H1 (cell line): ENCODE data around the gene ZNF414. TPM values are rescaled to one million over a fixed set of nuclear protein-coding genes. Genes with fewer than 3 reads are reported as not detected.

Experiments
- CTCF ChIA-PET: fragments of 300-600 bp; sonication (Branson Sonifier 250); formaldehyde crosslinking; loops from one replicate; lab custom pipeline; 2021; ENCODE audit not compliant: partially characterized antibody; lab: Charles Lee
- POLR2A ChIA-PET: fragments of 300-600 bp; sonication (Branson Sonifier 250); formaldehyde crosslinking; loops from one replicate; lab custom pipeline; 2021; ENCODE audit warnings: inconsistent platforms; ENCODE audit not compliant: partially characterized antibody; lab: Charles Lee
- DNase-seq, 2 experiments: peaks; one replicate each; pipeline versions ENCODE4 v3.0.0 to v3.0.0-alpha.2; 2010 to 2022; ENCODE audit warnings: low spot score in 2 of 2, low read depth in 1 of 2, mixed read lengths in 1 of 2
- FAIRE-seq: peaks from 2 replicates; lab custom pipeline; 2011; peaks lifted over from hg19 to GRCh38; lab: Jason Lieb, UNC
- H2AFZ ChIP-seq: 2 replicates; pipeline ENCODE4 v1.8.1; 2012; ENCODE audit warnings: low read length, inconsistent platforms
- H2AK5ac ChIP-seq: 2 replicates; pipeline ENCODE4 v1.6.1; 2013; ENCODE audit warnings: low read depth, low read length
- H2BK120ac ChIP-seq: replicated peaks from 2 replicates; pipeline ENCODE3; 2013; ENCODE audit warnings: low read depth, low read length, inconsistent platforms
- H2BK12ac ChIP-seq: 2 replicates; pipeline ENCODE4 v1.6.1; 2013; ENCODE audit warnings: low read depth, low read length
- H2BK15ac ChIP-seq: 2 replicates; pipeline ENCODE4 v1.6.1; 2013; ENCODE audit warnings: low read length
- H2BK20ac ChIP-seq: 2 replicates; pipeline ENCODE4 v1.6.1; 2013; ENCODE audit warnings: low read length
- H2BK5ac ChIP-seq: 2 replicates; pipeline ENCODE4 v1.6.1; 2013; ENCODE audit warnings: low read depth, low read length
- H3K14ac ChIP-seq: 2 replicates; pipeline ENCODE4 v1.6.1; 2013; ENCODE audit warnings: inconsistent platforms; ENCODE audit not compliant: insufficient read length
- H3K18ac ChIP-seq: 2 replicates; pipeline ENCODE4 v1.6.1; 2013; ENCODE audit warnings: low read length; ENCODE audit errors: extremely low read depth
- H3K23ac ChIP-seq: 2 replicates; pipeline ENCODE4 v1.6.1; 2013; ENCODE audit warnings: inconsistent platforms; ENCODE audit not compliant: insufficient read length
- H3K23me2 ChIP-seq: 2 replicates; pipeline ENCODE4 v1.6.1; 2013; ENCODE audit warnings: low read depth, low read length
- H3K27ac ChIP-seq: 2 replicates; pipeline ENCODE4 v1.6.1; 2011; ENCODE audit warnings: low read depth, low read length, inconsistent platforms
- H3K27me3 ChIP-seq, 4 experiments: replicated peaks in 1 of 4; 1 replicate in 1 of 4; 2 replicates in 3 of 4; pipeline versions ENCODE4 v1.6.1 to v1.8.1; 2011 to 2013; ENCODE audit warnings: low read length in 3 of 4, mild to moderate bottlenecking in 3 of 4, inconsistent platforms in 2 of 4, mixed read lengths in 2 of 4, moderate library complexity in 1 of 4; ENCODE audit not compliant: control insufficient read depth in 3 of 4, insufficient read depth in 3 of 4; ENCODE audit errors: extremely low read depth in 1 of 4
- H3K36me3 ChIP-seq, 4 experiments: 2 replicates each; pipeline versions ENCODE4 v1.6.1 to v1.8.1; 2011 to 2013; ENCODE audit warnings: mild to moderate bottlenecking in 4 of 4, low read length in 3 of 4, moderate library complexity in 2 of 4, control low read depth in 1 of 4, inconsistent platforms in 1 of 4; ENCODE audit not compliant: insufficient read depth in 4 of 4, control insufficient read depth in 2 of 4
- H3K4ac ChIP-seq: replicated peaks from 2 replicates; pipeline ENCODE3; 2013; ENCODE audit warnings: low read length, low read depth, mixed read lengths, inconsistent platforms; ENCODE audit not compliant: insufficient read length
- H3K4me1 ChIP-seq, 4 experiments: replicated peaks in 1 of 4; 1 replicate in 1 of 4; 2 replicates in 3 of 4; pipeline versions ENCODE4 v1.6.1 to v1.8.1; 2011 to 2013; ENCODE audit warnings: low read length in 3 of 4, inconsistent platforms in 2 of 4, mixed read lengths in 1 of 4; ENCODE audit not compliant: insufficient read depth in 4 of 4, control insufficient read depth in 3 of 4
- H3K4me2 ChIP-seq, 2 experiments: 2 replicates each; pipeline versions ENCODE4 v1.6.1 to v1.8.1; 2011 to 2013; ENCODE audit warnings: low read depth in 2 of 2, low read length in 2 of 2, control low read depth in 1 of 2, inconsistent platforms in 1 of 2, mild to moderate bottlenecking in 1 of 2; ENCODE audit not compliant: insufficient read depth in 1 of 2
- H3K4me3 ChIP-seq, 4 experiments: fragments of 200-600, 300-600 bp in 1 of 4; sonication (generic), shearing (Covaris generic), sonication (Bioruptor Twin) in 1 of 4; 2 replicates each; pipeline versions ENCODE4 v1.5.1 to v1.8.1; 2011 to 2016; ENCODE audit warnings: low read length in 4 of 4, low read depth in 3 of 4, control low read depth in 2 of 4, inconsistent platforms in 2 of 4, mild to moderate bottlenecking in 2 of 4, mixed read lengths in 1 of 4, moderate library complexity in 1 of 4; ENCODE audit not compliant: insufficient read depth in 2 of 4; ENCODE audit errors: extremely low read depth in 1 of 4
- H3K56ac ChIP-seq: replicated peaks from 2 replicates; pipeline ENCODE3; 2013; ENCODE audit warnings: low read depth, mild to moderate bottlenecking, mixed read lengths, low read length, inconsistent platforms; ENCODE audit not compliant: insufficient read length
- H3K79me1 ChIP-seq: 2 replicates; pipeline ENCODE4 v1.6.1; 2013; ENCODE audit warnings: low read depth, low read length, control low read depth
- H3K79me2 ChIP-seq, 2 experiments: 2 replicates each; pipeline versions ENCODE4 v1.6.1 to v1.8.1; 2012 to 2013; ENCODE audit warnings: low read length in 2 of 2, mild to moderate bottlenecking in 2 of 2, inconsistent platforms in 1 of 2; ENCODE audit not compliant: insufficient read depth in 2 of 2, control insufficient read depth in 1 of 2
- H3K9ac ChIP-seq, 4 experiments: replicated peaks in 1 of 4; 1 replicate in 1 of 4; 2 replicates in 3 of 4; pipeline versions ENCODE4 v1.6.1 to v1.8.1; 2011 to 2013; ENCODE audit warnings: low read depth in 3 of 4, low read length in 3 of 4, control low read depth in 2 of 4, mild to moderate bottlenecking in 2 of 4, moderate library complexity in 2 of 4, inconsistent platforms in 1 of 4; ENCODE audit errors: extremely low read depth in 1 of 4
- H3K9me3 ChIP-seq, 2 experiments: 2 replicates each; pipeline versions ENCODE4 v1.6.1 to v1.8.1; 2012 to 2013; ENCODE audit warnings: mild to moderate bottlenecking in 2 of 2, moderate library complexity in 2 of 2, control low read depth in 1 of 2, inconsistent platforms in 1 of 2, low read depth in 1 of 2, low read length in 1 of 2, mixed read lengths in 1 of 2; ENCODE audit not compliant: insufficient read depth in 2 of 2
- H4K20me1 ChIP-seq, 2 experiments: replicated peaks in 1 of 2; 2 replicates each; pipeline versions ENCODE3 to v1.8.1; 2011 to 2013; ENCODE audit warnings: inconsistent platforms in 2 of 2, low read length in 2 of 2, mild to moderate bottlenecking in 1 of 2; ENCODE audit not compliant: insufficient read depth in 2 of 2, control insufficient read depth in 1 of 2
- H4K5ac ChIP-seq: 2 replicates; pipeline ENCODE4 v1.6.1; 2013; ENCODE audit warnings: low read length, low read depth, mixed read lengths, inconsistent platforms; ENCODE audit not compliant: insufficient read length
- H4K8ac ChIP-seq: 2 replicates; pipeline ENCODE4 v1.8.0; 2013; ENCODE audit warnings: mild to moderate bottlenecking, moderate library complexity, low read length, inconsistent platforms; ENCODE audit not compliant: insufficient read depth; ENCODE audit errors: extremely low read depth
- H4K91ac ChIP-seq: replicated peaks from 2 replicates; pipeline ENCODE3; 2013; ENCODE audit warnings: low read length, mixed read lengths, inconsistent platforms; ENCODE audit not compliant: insufficient read length
- ASH2L ChIP-seq: fragments of 200-600, 300-600 bp; sonication (generic); IDR thresholded peaks from one replicate; pipeline ENCODE4 v1.7.1; 2017; ENCODE audit warnings: low read length
- ATF3 ChIP-seq: IDR thresholded peaks from 2 replicates; pipeline ENCODE4 v1.6.1; 2011; ENCODE audit warnings: low read depth, mild to moderate bottlenecking, low read length; ENCODE audit not compliant: insufficient read depth
- E2F6 ChIP-seq: IDR thresholded peaks from 2 replicates; pipeline ENCODE4 v1.6.1; 2012; ENCODE audit warnings: inconsistent platforms
- EP300 ChIP-seq, 2 experiments: IDR thresholded peaks; 1 replicate in 1 of 2; 2 replicates in 1 of 2; pipeline ENCODE4 v1.6.1; 2011 to 2012; ENCODE audit warnings: low read depth in 2 of 2, low read length in 2 of 2, mild to moderate bottlenecking in 2 of 2, borderline replicate concordance in 1 of 2, inconsistent platforms in 1 of 2, moderate library complexity in 1 of 2
- GABPA ChIP-seq: IDR thresholded peaks from 2 replicates; pipeline ENCODE4 v1.6.1; 2011; ENCODE audit warnings: mild to moderate bottlenecking, low read length, moderate library complexity, borderline replicate concordance; ENCODE audit not compliant: insufficient read depth
- MAX ChIP-seq: IDR thresholded peaks from 2 replicates; pipeline ENCODE4 v1.6.1; 2012; ENCODE audit warnings: inconsistent platforms
- NANOG ChIP-seq: IDR thresholded peaks from 2 replicates; pipeline ENCODE4 v1.6.1; 2011; ENCODE audit warnings: low read length, low read depth, mild to moderate bottlenecking, inconsistent platforms; ENCODE audit not compliant: insufficient read depth, poor library complexity, severe bottlenecking
- PHF8 ChIP-seq: fragments of 200-600 bp; sonication (generic); conservative IDR thresholded peaks from 2 replicates; pipeline ENCODE4 v1.7.1; 2012; ENCODE audit warnings: low read depth, mild to moderate bottlenecking, inconsistent platforms, low read length, moderate library complexity
- RNF2 ChIP-seq: fragments of 200-900, 300-1000 bp; sonication (generic); IDR thresholded peaks from 2 replicates; pipeline ENCODE4 v1.7.1; 2016; ENCODE audit warnings: borderline replicate concordance, low read depth, mild to moderate bottlenecking, antibody characterized with exemption, low read length; ENCODE audit not compliant: poor library complexity, severe bottlenecking; ENCODE audit errors: missing control alignments
- SP1 ChIP-seq: IDR thresholded peaks from 2 replicates; pipeline ENCODE4 v1.6.1; 2011; ENCODE audit warnings: low read depth, low read length
- SP4 ChIP-seq: IDR thresholded peaks from 2 replicates; pipeline ENCODE4 v1.6.1; 2012; ENCODE audit warnings: low read length, inconsistent platforms
- WGBS, 2 experiments: shearing (Covaris generic) in 1 of 2; methylation state at CpG; one replicate each; pipeline versions ENCODE4 v1.1.6 to v1.1.7; 2013 to 2015; ENCODE audit warnings: low lambda C conversion rate in 2 of 2, mixed read lengths in 2 of 2, inconsistent platforms in 1 of 2, low coverage in 1 of 2, missing lambda C conversion rate in 1 of 2; ENCODE audit not compliant: insufficient replicate concordance in 2 of 2, insufficient coverage in 1 of 2, insufficient read length in 1 of 2; ENCODE audit errors: extremely low coverage in 1 of 2, missing lambda C conversion rate in 1 of 2; 5-methylcytosine and 5-hydroxymethylcytosine counted together
- polyA plus RNA-seq, 7 experiments: library from polyadenylated mRNA; depleted of rRNA in 3 of 7; stranded (reverse) in 5 of 7; unstranded in 2 of 7; fragments of >200 nt in 5 of 7; fragments of 200-250 nt in 2 of 7; gene quantifications; 1 replicate in 5 of 7; 2 replicates in 1 of 7; 4 replicates in 1 of 7; pipeline versions ENCODE4 v1.2.1 to v1.2.3, GENCODE V29; 2011 to 2013; ENCODE audit warnings: missing spikeins in 2 of 7, mixed read lengths in 2 of 7
- total RNA-seq: library from RNA; stranded (reverse); fragmentation: NEBNext Ultra II Directional; extraction: Animal tissue kit (Norgen Biotek cat#: 25700); gene quantifications from 2 replicates; pipeline ENCODE4 v1.2.1, GENCODE V29; 2021

ZNF414 gene
- total and polyA plus RNA-seq, 2 of the 8 experiments (the other 6 are each of a cell fraction or from before 2014, with no cell fraction given), result 9.7 to 26.8 TPM

- Histone ChIP-seq H2AFZ (no peak overlapping the region), H3K23me2 (no peaks in the 10 kb centered on the region; the same call in 1 of the 2 replicates), H4K5ac (no peak overlapping the region), H3K4me1 (no peaks in the 10 kb centered on the region; a peak in 1 of 7 replicates), H3K9ac (no peak overlapping the region), H2BK5ac (no peak overlapping the region), H3K79me2 (peaks cover 9 to 93% of the 10 kb centered on the region in 2 experiments; a peak in 3 of 4 replicates), H3K4ac (no peak overlapping the region), H2BK12ac (no peak overlapping the region), H2BK15ac (no peak overlapping the region), H3K27me3 (no peaks in the 10 kb centered on the region), H2AK5ac (no peak overlapping the region), H4K20me1 (peaks cover 34 to 41% of the 10 kb centered on the region in 2 experiments), H4K8ac (no peak overlapping the region), H4K91ac (no peak overlapping the region), H3K56ac (no peak overlapping the region), H3K27ac (no peak overlapping the region), H3K9me3 (no peaks in the 10 kb centered on the region), H3K23ac (no peak overlapping the region), H2BK120ac (no peak overlapping the region), H3K18ac (no peak overlapping the region), H3K4me3 (no peak overlapping the region), H3K36me3 (peaks cover 22 to 76% (median 43%) of the 10 kb centered on the region in 4 experiments), H3K4me2 (no peak overlapping the region), H2BK20ac (no peak overlapping the region), H3K79me1 (peaks cover 25% of the 10 kb centered on the region), H3K14ac (no peak overlapping the region)
- POLR2A ChIA-PET, result interaction anchor here (0.7 to 6.4 kb wide), 2 partner anchors 13 to 31 kb away, joined by 3 to 54 read pairs; partner anchors contain the start of gene HNRNPM
- WGBS, 2 experiments, result 83% methylated on average over 4 of the region's 4 CpGs; no CpG with 5 or more reads in 1 of the 2 experiments
- CTCF ChIA-PET, result interaction anchor here (2.8 kb wide), 1 partner anchor 15 kb away, joined by 10 read pairs; no protein-coding TSS in a partner anchor
- no peak for FAIRE-seq
- DNase-seq, result no peak
- TF ChIP-seq SP1, result no peak
- no peak for TF ChIP-seq MAX
- no peak for TF ChIP-seq SP4
- TF ChIP-seq PHF8, result no peak
- TF ChIP-seq GABPA, result no peak
- TF ChIP-seq RNF2, result no peak
- no peak for TF ChIP-seq ASH2L
- TF ChIP-seq E2F6, result no peak
- no peak for TF ChIP-seq NANOG
- TF ChIP-seq EP300 (IDR thresholded peaks at IDR 0.05; ENCODE audit: borderline replicate concordance in 1 of 2, low read depth in 2 of 2, low read length in 2 of 2), result no peak
- TF ChIP-seq ATF3, result no peak
These were observed 36.1 kb downstream of the ZNF414 start for GRCh38 chr19:8477889-8478288.
